Measurements from ENCODE around the gene COPA.

The COPA gene

DNA sequence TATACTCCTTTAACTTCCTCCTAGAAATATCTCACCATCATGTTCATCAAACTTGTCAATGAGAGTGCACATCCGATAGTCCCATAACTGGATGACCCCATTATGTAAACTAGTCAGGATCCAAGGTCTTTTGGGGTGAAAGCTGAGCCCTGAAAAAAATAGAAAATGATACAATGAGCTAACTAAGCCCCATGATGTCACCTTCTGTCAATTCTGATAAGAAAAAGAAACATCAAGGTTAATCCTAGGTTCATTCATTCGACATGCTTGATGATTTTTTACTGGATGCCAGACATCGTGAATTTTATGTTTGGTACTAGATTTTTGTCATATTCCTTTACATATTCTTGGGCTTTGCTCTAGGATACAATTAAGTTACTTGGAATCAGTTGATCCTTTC lies 2.9 kb downstream of the COPA start:
- H3K27ac ChIP-seq (ENCODE audit: low read depth, low read length): no peak overlapping the region
- peaks cover 12% of the 10 kb centered on the region for H3K36me3 ChIP-seq (ENCODE audit: control insufficient read depth, insufficient read depth, low read length)
- H3K4me1 ChIP-seq (ENCODE audit: control insufficient read depth, insufficient read depth, low read length): peaks cover 3% of the 10 kb centered on the region
- no peak overlapping the region for H3K4me3 ChIP-seq (ENCODE audit: low read length)
- H3K27me3 ChIP-seq (ENCODE audit: control insufficient read depth, insufficient read depth, low read length): no peaks in the 10 kb centered on the region
- no peak overlapping the region for H3K9ac ChIP-seq (ENCODE audit: low read length)

DNA sequence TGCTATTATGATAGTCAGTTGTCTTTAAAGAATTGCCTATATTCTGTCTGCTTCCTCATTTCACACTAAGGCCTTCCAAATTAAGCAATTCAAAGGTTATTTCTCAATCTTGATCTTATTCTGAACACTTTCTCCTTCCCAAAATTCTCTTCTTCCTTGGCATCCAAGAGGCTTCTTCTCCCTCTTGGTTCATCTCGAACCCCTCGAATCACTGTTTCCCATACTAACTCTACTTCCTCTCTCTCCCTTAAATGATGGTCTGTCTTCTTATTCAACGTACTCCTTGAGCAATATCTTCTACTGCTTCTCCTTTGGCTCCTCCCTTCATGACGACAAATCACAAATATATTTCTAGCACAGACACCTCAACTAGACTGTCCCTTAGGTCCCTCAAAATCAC lies 4.5 kb downstream of the COPA start:
- Histone ChIP-seq H3K4me3 (ENCODE audit: low read length) (no peak overlapping the region), H3K27me3 (ENCODE audit: control insufficient read depth, insufficient read depth, low read length) (no peaks in the 10 kb centered on the region), H3K36me3 (ENCODE audit: control insufficient read depth, insufficient read depth, low read length) (peaks cover 20% of the 10 kb centered on the region), H3K9ac (ENCODE audit: low read length) (no peak overlapping the region), H3K4me1 (ENCODE audit: control insufficient read depth, insufficient read depth, low read length) (peaks cover 3% of the 10 kb centered on the region), H3K27ac (ENCODE audit: low read depth, low read length) (no peak overlapping the region)

DNA sequence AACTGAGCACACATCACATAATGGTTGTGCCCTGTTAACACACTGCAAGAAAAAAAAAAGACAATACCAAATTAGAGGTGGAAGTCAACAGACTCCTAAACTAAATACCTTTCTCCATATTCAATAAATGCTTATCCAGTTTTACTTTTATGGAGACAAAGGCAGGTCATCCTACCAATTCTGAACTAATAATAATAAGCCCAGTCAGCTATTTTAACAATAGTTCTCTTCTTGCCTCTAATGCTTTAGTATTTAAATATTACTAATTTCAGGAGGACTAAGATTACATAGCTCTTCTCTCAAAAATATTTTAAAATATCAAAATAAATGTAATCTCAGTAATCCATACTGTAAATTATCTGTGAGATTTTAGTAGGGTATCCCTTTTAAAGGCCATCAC lies 10.5 kb downstream of the COPA start:
- no peaks in the 10 kb centered on the region for H3K4me1 ChIP-seq (ENCODE audit: control insufficient read depth, insufficient read depth, low read length)
- H3K27me3 ChIP-seq (ENCODE audit: control insufficient read depth, insufficient read depth, low read length): no peaks in the 10 kb centered on the region
- peaks cover 35% of the 10 kb centered on the region for H3K36me3 ChIP-seq (ENCODE audit: control insufficient read depth, insufficient read depth, low read length)
- H3K4me3 ChIP-seq (ENCODE audit: low read length): no peak overlapping the region
- no peak overlapping the region for H3K9ac ChIP-seq (ENCODE audit: low read length)
- no peak overlapping the region for H3K27ac ChIP-seq (ENCODE audit: low read depth, low read length)

DNA sequence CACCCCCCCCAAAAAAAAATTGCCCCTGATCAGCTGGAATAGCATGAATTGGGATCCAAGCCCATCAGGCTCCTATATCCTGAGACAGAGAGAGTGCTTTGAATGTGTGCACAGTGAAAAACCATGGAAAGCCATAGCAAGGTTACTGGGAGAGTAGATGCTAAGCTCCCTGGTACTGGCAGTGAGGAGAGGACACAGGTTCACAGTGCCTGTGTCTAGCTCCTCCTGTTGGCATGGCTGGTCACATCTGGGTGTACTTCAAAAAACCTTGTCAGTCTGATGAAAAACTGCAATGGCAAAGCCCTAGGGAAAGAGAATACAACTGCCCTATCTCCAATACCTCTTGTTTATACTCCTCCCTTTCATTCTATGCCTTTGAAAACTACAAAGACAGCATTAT lies 12.9 kb downstream of the COPA start:
- no peak overlapping the region for H3K9ac ChIP-seq (ENCODE audit: low read length)
- peaks cover 45% of the 10 kb centered on the region for H3K36me3 ChIP-seq (ENCODE audit: control insufficient read depth, insufficient read depth, low read length)
- H3K4me1 ChIP-seq (ENCODE audit: control insufficient read depth, insufficient read depth, low read length): no peaks in the 10 kb centered on the region
- H3K27ac ChIP-seq (ENCODE audit: low read depth, low read length): no peak overlapping the region
- H3K4me3 ChIP-seq (ENCODE audit: low read length): no peak overlapping the region
- no peaks in the 10 kb centered on the region for H3K27me3 ChIP-seq (ENCODE audit: control insufficient read depth, insufficient read depth, low read length)

DNA sequence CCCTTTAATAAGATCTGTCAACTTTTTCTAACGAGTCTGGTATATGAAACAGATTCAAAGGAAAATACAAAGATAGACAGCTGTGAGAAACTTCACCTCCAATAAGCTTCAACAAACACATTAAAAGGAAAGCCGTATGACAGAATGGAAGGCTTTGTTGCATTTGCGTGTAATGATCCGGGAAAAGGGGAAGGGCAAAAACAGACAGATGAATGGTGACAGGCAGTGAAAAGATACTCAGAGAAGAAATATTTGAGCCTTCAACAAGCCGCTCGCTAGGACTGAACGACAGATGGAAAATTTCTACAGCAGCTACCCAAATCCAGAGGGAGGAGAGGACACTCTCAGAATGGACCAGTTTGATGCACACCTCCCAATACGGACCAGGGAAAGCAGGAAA lies 14.9 kb downstream of the COPA start:
- Histone ChIP-seq H3K27ac (ENCODE audit: low read depth, low read length) (no peak overlapping the region), H3K4me3 (ENCODE audit: low read length) (no peak overlapping the region), H3K9ac (ENCODE audit: low read length) (no peak overlapping the region), H3K36me3 (ENCODE audit: control insufficient read depth, insufficient read depth, low read length) (peaks cover 44% of the 10 kb centered on the region), H3K27me3 (ENCODE audit: control insufficient read depth, insufficient read depth, low read length) (no peaks in the 10 kb centered on the region), H3K4me1 (ENCODE audit: control insufficient read depth, insufficient read depth, low read length) (no peaks in the 10 kb centered on the region)

DNA sequence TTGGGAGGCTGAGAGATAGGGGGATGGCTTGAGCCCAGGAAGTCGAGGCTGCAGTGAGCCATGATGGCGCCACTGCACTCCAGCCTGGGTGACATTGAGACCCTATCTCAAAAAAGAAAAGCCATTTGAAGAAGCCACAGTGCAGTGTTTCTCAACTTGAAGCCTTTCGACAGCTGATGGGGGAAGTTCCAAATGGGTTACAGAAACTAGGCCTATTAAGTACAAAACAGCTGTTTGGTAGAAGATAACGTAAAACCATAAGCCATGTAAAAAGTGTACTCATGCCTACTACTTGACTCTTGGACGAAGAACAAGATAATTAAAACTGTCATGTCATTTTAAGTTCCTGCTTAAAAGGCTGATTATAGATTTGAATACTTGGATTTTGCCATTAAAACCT lies 16.6 kb downstream of the COPA start:
- Histone ChIP-seq H3K27ac (ENCODE audit: low read depth, low read length) (no peak overlapping the region), H3K4me3 (ENCODE audit: low read length) (no peak overlapping the region), H3K36me3 (ENCODE audit: control insufficient read depth, insufficient read depth, low read length) (peaks cover 41% of the 10 kb centered on the region), H3K9ac (ENCODE audit: low read length) (no peak overlapping the region), H3K27me3 (ENCODE audit: control insufficient read depth, insufficient read depth, low read length) (no peaks in the 10 kb centered on the region), H3K4me1 (ENCODE audit: control insufficient read depth, insufficient read depth, low read length) (no peaks in the 10 kb centered on the region)

GRCh38 chr1:160325252-160325651 lies 17.8 kb downstream of the COPA start:
- no peaks in the 10 kb centered on the region for H3K27me3 ChIP-seq (ENCODE audit: control insufficient read depth, insufficient read depth, low read length)
- H3K36me3 ChIP-seq (ENCODE audit: control insufficient read depth, insufficient read depth, low read length): peaks cover 37% of the 10 kb centered on the region
- H3K4me1 ChIP-seq (ENCODE audit: control insufficient read depth, insufficient read depth, low read length): no peaks in the 10 kb centered on the region
- H3K4me3 ChIP-seq (ENCODE audit: low read length): no peak overlapping the region
- H3K9ac ChIP-seq (ENCODE audit: low read length): no peak overlapping the region
- H3K27ac ChIP-seq (ENCODE audit: low read depth, low read length): no peak overlapping the region

- Histone ChIP-seq H3K9ac (ENCODE audit: low read length) (no peak overlapping the region), H3K36me3 (ENCODE audit: control insufficient read depth, insufficient read depth, low read length) (peaks cover 25% of the 10 kb centered on the region), H3K4me3 (ENCODE audit: low read length) (no peak overlapping the region), H3K27me3 (ENCODE audit: control insufficient read depth, insufficient read depth, low read length) (no peaks in the 10 kb centered on the region), H3K4me1 (ENCODE audit: control insufficient read depth, insufficient read depth, low read length) (no peaks in the 10 kb centered on the region), H3K27ac (ENCODE audit: low read depth, low read length) (no peak overlapping the region)
These were observed 20.2 kb downstream of the COPA start for GRCh38 chr1:160322831-160323230.

DNA sequence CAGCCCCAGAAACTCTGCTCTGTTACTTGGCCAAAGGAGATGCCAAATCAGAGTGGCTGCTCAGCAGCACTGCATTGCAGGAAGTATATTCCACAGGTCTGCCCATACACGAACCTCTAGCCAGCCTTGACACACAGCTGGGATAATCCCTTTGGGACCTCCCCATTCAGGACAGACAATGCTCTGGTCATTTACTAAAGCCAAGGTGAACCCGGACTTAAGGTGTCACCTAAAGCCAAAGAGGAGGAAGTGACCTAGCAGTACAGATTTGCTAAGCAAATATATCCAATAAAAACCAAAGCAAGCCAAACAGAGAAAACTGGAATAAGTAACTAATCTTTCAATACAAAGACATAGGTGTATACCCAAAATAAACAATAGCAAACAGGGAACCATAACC lies 27.7 kb downstream of the COPA start:
- no peak overlapping the region for H3K9ac ChIP-seq (ENCODE audit: low read length)
- H3K27ac ChIP-seq (ENCODE audit: low read depth, low read length): no peak overlapping the region
- H3K4me1 ChIP-seq (ENCODE audit: control insufficient read depth, insufficient read depth, low read length): no peaks in the 10 kb centered on the region
- H3K27me3 ChIP-seq (ENCODE audit: control insufficient read depth, insufficient read depth, low read length): no peaks in the 10 kb centered on the region
- H3K4me3 ChIP-seq (ENCODE audit: low read length): no peak overlapping the region
- peaks cover 23% of the 10 kb centered on the region for H3K36me3 ChIP-seq (ENCODE audit: control insufficient read depth, insufficient read depth, low read length)

DNA sequence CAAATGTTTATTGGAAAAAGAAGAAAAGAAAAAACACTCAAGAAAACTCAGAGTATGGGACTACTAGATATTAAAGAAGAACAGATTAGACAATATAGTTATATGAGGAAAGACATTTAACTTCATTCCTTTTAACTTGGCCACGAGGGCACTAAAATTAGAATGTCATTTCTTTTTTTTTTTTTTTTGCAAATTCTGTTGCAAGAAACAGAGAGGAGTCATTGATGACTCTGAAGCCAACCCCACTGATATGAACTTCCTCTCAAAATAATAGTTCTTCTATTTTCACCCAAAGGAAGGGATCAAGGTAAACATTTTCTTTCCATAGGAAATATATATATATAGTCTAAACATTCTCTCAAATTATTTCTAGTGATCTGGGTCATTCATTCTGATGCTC lies 33.5 kb downstream of the COPA start:
- Histone ChIP-seq H3K36me3 (ENCODE audit: control insufficient read depth, insufficient read depth, low read length) (peaks cover 59% of the 10 kb centered on the region), H3K27me3 (ENCODE audit: control insufficient read depth, insufficient read depth, low read length) (no peaks in the 10 kb centered on the region)

GRCh38 chr1:160309185-160309557 lies 33.9 kb downstream of the COPA start:
- Histone ChIP-seq H3K36me3 (ENCODE audit: control insufficient read depth, insufficient read depth, low read length) (peaks cover 59% of the 10 kb centered on the region), H3K4me3 (ENCODE audit: low read length) (no peak overlapping the region)

More for the DNA sequence above, 33.5 kb downstream of the COPA start:
- H3K4me3 ChIP-seq (ENCODE audit: low read length): no peak overlapping the region
- no peaks in the 10 kb centered on the region for H3K4me1 ChIP-seq (ENCODE audit: control insufficient read depth, insufficient read depth, low read length)
- H3K27ac ChIP-seq (ENCODE audit: low read depth, low read length): no peak overlapping the region
- H3K9ac ChIP-seq (ENCODE audit: low read length): no peak overlapping the region

DNA sequence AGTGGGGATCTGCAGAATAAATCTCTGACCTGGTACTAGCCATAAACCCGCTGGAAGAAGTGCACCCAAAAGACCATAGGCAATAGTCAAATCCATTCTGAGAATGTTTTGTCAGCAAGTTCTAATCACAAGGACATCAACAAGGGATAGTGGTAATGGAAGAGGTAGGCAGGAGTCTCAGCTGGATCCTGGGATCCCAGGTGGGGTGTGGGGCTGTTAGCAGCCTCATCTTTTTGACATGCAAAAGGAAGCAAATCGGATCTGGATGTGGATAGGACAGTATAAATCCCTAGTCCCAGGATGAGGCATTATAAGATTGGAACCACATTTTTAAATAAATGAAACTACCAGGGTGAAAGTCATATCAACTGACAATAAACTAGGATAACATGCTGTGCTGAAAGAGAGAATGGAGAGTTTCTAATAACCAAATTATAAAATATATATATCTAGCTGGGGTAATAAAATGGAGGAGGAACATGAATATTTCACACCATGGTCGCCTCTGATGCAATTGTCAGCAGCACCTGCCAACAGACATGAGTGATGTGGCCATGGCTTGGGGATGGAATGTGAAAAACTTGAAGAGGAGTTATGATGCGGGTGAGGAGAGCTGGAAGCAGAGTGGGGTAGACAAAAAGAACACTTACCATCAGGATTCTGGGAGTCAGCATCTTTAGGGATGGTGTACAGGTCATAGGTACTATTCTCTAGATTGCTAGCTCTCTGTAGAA lies 34.4 kb downstream of the COPA start:
- H3K27me3 ChIP-seq (ENCODE audit: control insufficient read depth, insufficient read depth, low read length): no peaks in the 10 kb centered on the region
- H3K4me1 ChIP-seq (ENCODE audit: control insufficient read depth, insufficient read depth, low read length): no peaks in the 10 kb centered on the region
- H3K36me3 ChIP-seq (ENCODE audit: control insufficient read depth, insufficient read depth, low read length): peaks cover 59% of the 10 kb centered on the region
- no peak overlapping the region for H3K4me3 ChIP-seq (ENCODE audit: low read length)
- no peak overlapping the region for H3K9ac ChIP-seq (ENCODE audit: low read length)
- no peak overlapping the region for H3K27ac ChIP-seq (ENCODE audit: low read depth, low read length)

More at GRCh38 chr1:160309185-160309557, 33.9 kb downstream of the COPA start:
- Histone ChIP-seq H3K4me1 (ENCODE audit: control insufficient read depth, insufficient read depth, low read length) (no peaks in the 10 kb centered on the region), H3K9ac (ENCODE audit: low read length) (no peak overlapping the region), H3K27me3 (ENCODE audit: control insufficient read depth, insufficient read depth, low read length) (no peaks in the 10 kb centered on the region), H3K27ac (ENCODE audit: low read depth, low read length) (no peak overlapping the region)

DNA sequence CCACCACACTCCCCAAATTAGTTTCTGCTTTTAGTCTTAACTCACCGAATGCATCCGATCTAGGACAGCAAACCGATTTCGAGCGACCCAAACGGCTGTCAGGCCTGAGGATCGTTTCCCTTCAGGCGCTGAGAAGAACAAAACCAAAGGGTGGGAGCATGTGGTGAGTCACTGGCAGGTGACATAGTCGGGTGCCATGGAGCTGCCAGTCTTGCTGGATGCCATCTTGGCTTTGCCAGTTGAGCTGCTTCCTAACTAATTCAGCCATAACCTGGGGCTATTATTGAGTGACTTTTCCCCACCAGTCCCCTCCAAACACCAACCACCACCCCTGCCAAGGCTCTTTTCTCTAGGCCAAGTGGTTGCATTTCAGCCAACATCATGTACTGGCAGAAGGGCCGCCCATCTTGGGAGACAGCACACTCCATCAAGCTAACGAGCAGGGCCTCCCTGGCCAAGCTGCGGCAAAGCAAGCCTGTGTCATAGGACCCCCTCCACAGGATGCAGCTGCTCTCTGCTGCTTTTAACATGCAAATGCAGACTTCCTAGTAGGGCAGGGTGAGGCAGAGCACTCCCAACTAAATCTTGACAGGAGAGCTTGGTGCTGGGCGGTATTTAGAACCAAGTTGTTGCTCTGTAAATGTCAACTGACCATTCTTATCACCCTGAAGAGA lies 35.8 kb downstream of the COPA start:
- no peak overlapping the region for H3K27ac ChIP-seq (ENCODE audit: low read depth, low read length)

More for the DNA sequence above, 35.8 kb downstream of the COPA start:
- Histone ChIP-seq H3K4me3 (ENCODE audit: low read length) (no peak overlapping the region), H3K4me1 (ENCODE audit: control insufficient read depth, insufficient read depth, low read length) (no peaks in the 10 kb centered on the region), H3K9ac (ENCODE audit: low read length) (no peak overlapping the region), H3K27me3 (ENCODE audit: control insufficient read depth, insufficient read depth, low read length) (no peaks in the 10 kb centered on the region), H3K36me3 (ENCODE audit: control insufficient read depth, insufficient read depth, low read length) (peaks cover 51% of the 10 kb centered on the region)

All from rectal smooth muscle tissue (tissue), 1 donor.